Tibial artery (tissue), 4 donors: ENCODE data around the gene MACROD2.

ENCODE experiments used
- DNase-seq, 2 donors: peaks; one replicate each; pipeline ENCODE4 v3.0.0-alpha.2; 2019
- H3K27ac ChIP-seq, 2 donors: fragments of 200-600 bp; sonication (generic) in 1 of 2; 1 replicate in 1 of 2; 2 replicates in 1 of 2; pipeline ENCODE4 v1.5.1; 2018 to 2019; ENCODE audit warnings: mild to moderate bottlenecking in 1 of 2
- H3K27me3 ChIP-seq, 2 donors: fragments of 200-600 bp; sonication (generic) in 1 of 2; one replicate each; pipeline versions ENCODE4 v1.5.1 to v1.6.0; 2016 to 2019
- H3K36me3 ChIP-seq, 3 donors: fragments of 200-600 bp; sonication (generic) in 2 of 3; one replicate each; pipeline ENCODE4 v1.5.1; 2016 to 2019; ENCODE audit warnings: mild to moderate bottlenecking in 2 of 3
- H3K4me1 ChIP-seq, 4 donors: fragments of 200-600 bp; sonication (generic) in 2 of 4; 1 replicate in 3 of 4; 2 replicates in 1 of 4; pipeline ENCODE4 v1.5.1; 2016 to 2019
- H3K4me3 ChIP-seq, 2 donors: fragments of 200-600 bp; sonication (generic) in 1 of 2; 1 replicate in 1 of 2; 2 replicates in 1 of 2; pipeline ENCODE4 v1.5.1; 2018 to 2019; ENCODE audit warnings: mild to moderate bottlenecking in 2 of 2
- H3K9me3 ChIP-seq, 3 donors: fragments of 200-600 bp; sonication (generic) in 1 of 3; one replicate each; pipeline ENCODE4 v1.5.1; 2016 to 2019
- intact Hi-C: fragments of 100-400 bp; cut with DNase I; formaldehyde crosslinking; loops from one replicate; pipeline ENCODE4 v1.15.0; 2023; ENCODE audit warnings: low total_unique reads
- TF ChIP-seq, protein P1 (sequence below), 2 experiments: fragments of 200-600 bp in 1 of 2; fragments of 450-650 bp in 1 of 2; IDR thresholded peaks; one replicate each; pipeline ENCODE4 v1.5.1; 2017 to 2019; ENCODE audit warnings: antibody characterized with exemption in 2 of 2, mild to moderate bottlenecking in 1 of 2, moderate library complexity in 1 of 2

The MACROD2 gene

GRCh38 chr20:14915356-14915755, 920.0 kb downstream of the MACROD2 start:
- intact Hi-C loops, result no loop called here
- H3K4me3 ChIP-seq, result no peak overlapping the region
- no peaks in the 10 kb centered on the region for H3K36me3 ChIP-seq
- no peaks in the 10 kb centered on the region for H3K27me3 ChIP-seq
- H3K4me1 ChIP-seq, result no peaks in the 10 kb centered on the region
- DNase-seq, result no peak
- TF ChIP-seq, protein P1, sequence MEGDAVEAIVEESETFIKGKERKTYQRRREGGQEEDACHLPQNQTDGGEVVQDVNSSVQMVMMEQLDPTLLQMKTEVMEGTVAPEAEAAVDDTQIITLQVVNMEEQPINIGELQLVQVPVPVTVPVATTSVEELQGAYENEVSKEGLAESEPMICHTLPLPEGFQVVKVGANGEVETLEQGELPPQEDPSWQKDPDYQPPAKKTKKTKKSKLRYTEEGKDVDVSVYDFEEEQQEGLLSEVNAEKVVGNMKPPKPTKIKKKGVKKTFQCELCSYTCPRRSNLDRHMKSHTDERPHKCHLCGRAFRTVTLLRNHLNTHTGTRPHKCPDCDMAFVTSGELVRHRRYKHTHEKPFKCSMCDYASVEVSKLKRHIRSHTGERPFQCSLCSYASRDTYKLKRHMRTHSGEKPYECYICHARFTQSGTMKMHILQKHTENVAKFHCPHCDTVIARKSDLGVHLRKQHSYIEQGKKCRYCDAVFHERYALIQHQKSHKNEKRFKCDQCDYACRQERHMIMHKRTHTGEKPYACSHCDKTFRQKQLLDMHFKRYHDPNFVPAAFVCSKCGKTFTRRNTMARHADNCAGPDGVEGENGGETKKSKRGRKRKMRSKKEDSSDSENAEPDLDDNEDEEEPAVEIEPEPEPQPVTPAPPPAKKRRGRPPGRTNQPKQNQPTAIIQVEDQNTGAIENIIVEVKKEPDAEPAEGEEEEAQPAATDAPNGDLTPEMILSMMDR (IDR thresholded peaks at IDR 0.05), result no peak
- H3K9me3 ChIP-seq, result no peaks in the 10 kb centered on the region
- H3K27ac ChIP-seq, result no peak overlapping the region

- H3K27ac ChIP-seq, result no peak overlapping the region
- DNase-seq, result no peak
- intact Hi-C loops, result no loop called here
- no peak overlapping the region for H3K4me3 ChIP-seq
- no peaks in the 10 kb centered on the region for H3K27me3 ChIP-seq
- H3K4me1 ChIP-seq, result peaks cover 0 to 2% (median 0%) of the 10 kb centered on the region in 4 donors
- H3K9me3 ChIP-seq, result no peaks in the 10 kb centered on the region
- no peaks in the 10 kb centered on the region for H3K36me3 ChIP-seq
- TF ChIP-seq, protein P1 (IDR thresholded peaks at IDR 0.05), result no peak
Measured at GRCh38 chr20:14916360-14916920, 921.1 kb downstream of the MACROD2 start.

- TF ChIP-seq, protein P1 (IDR thresholded peaks at IDR 0.05), result no peak
- intact Hi-C loops, result no loop called here
- no peaks in the 10 kb centered on the region for H3K27me3 ChIP-seq
- no peak overlapping the region for H3K27ac ChIP-seq
- H3K36me3 ChIP-seq, result no peaks in the 10 kb centered on the region
- DNase-seq, result no peak
- no peak overlapping the region for H3K4me3 ChIP-seq
- no peaks in the 10 kb centered on the region for H3K9me3 ChIP-seq
- peaks cover 0 to 7% (median 0%) of the 10 kb centered on the region in 4 donors for H3K4me1 ChIP-seq
Measured at GRCh38 chr20:14918281-14918680, 923.0 kb downstream of the MACROD2 start.

GRCh38 chr20:14918976-14919375, 923.7 kb downstream of the MACROD2 start:
- Histone ChIP-seq H3K4me3 (no peak overlapping the region), H3K27me3 (no peaks in the 10 kb centered on the region), H3K4me1 (peaks cover 0 to 7% (median 0%) of the 10 kb centered on the region in 4 donors), H3K36me3 (no peaks in the 10 kb centered on the region), H3K27ac (no peak overlapping the region), H3K9me3 (no peaks in the 10 kb centered on the region)
- DNase-seq, result no peak
- TF ChIP-seq, protein P1 (IDR thresholded peaks at IDR 0.05), result no peak
- intact Hi-C loops, result no loop called here

GRCh38 chr20:14919501-14920081, 924.3 kb downstream of the MACROD2 start:
- TF ChIP-seq, protein P1 (IDR thresholded peaks at IDR 0.05), result no peak

More at GRCh38 chr20:14919501-14920081, 924.3 kb downstream of the MACROD2 start:
- H3K4me1 ChIP-seq, result peaks cover 0 to 7% (median 0%) of the 10 kb centered on the region in 4 donors
- H3K4me3 ChIP-seq, result no peak overlapping the region
- no peak overlapping the region for H3K27ac ChIP-seq
- intact Hi-C loops, result no loop called here
- no peaks in the 10 kb centered on the region for H3K27me3 ChIP-seq
- no peaks in the 10 kb centered on the region for H3K36me3 ChIP-seq
- no peak for DNase-seq
- H3K9me3 ChIP-seq, result no peaks in the 10 kb centered on the region
